GM12872 (cell line): Measurements from ENCODE around the gene F2RL2.

Source experiments
- TF ChIP-seq, protein P1 (sequence below): IDR thresholded peaks from 3 replicates; pipeline ENCODE4 v1.5.1; 2011; ENCODE audit warnings: low read depth, mild to moderate bottlenecking, low read length, moderate library complexity; ENCODE audit not compliant: insufficient read depth

F2RL2 gene

DNA sequence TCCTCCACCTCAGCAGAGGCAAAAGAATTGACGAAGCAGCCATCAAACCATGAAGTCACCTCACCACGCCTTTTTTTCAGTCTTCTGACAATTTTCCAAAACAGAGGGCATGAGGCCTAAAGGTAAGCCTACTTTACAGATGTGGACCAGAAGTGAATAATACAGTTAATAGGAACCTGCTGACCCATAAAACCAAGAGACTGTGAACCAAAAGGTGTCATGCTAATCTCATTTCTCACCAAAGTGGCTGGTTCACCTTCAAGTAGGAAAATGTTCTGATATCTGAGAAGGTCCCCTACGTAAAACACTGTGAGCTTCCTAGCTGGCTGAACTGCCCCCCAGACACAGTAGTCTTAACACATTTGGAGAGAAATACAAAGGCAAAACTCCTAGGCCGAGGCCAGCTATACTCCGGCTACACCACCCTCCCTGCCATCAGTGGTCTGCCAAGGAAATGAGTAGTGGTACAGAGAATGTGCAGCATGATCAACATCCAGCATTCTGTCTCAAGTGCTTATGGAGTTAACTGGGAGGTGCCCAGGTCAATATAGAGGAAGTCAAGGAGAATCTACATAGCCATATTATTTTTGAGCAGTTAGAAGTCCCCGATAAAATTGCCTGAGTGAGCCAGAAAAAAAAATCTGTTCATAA, 19.3 kb upstream of the F2RL2 start:
- TF ChIP-seq, protein P1, sequence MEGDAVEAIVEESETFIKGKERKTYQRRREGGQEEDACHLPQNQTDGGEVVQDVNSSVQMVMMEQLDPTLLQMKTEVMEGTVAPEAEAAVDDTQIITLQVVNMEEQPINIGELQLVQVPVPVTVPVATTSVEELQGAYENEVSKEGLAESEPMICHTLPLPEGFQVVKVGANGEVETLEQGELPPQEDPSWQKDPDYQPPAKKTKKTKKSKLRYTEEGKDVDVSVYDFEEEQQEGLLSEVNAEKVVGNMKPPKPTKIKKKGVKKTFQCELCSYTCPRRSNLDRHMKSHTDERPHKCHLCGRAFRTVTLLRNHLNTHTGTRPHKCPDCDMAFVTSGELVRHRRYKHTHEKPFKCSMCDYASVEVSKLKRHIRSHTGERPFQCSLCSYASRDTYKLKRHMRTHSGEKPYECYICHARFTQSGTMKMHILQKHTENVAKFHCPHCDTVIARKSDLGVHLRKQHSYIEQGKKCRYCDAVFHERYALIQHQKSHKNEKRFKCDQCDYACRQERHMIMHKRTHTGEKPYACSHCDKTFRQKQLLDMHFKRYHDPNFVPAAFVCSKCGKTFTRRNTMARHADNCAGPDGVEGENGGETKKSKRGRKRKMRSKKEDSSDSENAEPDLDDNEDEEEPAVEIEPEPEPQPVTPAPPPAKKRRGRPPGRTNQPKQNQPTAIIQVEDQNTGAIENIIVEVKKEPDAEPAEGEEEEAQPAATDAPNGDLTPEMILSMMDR = no peak

DNA sequence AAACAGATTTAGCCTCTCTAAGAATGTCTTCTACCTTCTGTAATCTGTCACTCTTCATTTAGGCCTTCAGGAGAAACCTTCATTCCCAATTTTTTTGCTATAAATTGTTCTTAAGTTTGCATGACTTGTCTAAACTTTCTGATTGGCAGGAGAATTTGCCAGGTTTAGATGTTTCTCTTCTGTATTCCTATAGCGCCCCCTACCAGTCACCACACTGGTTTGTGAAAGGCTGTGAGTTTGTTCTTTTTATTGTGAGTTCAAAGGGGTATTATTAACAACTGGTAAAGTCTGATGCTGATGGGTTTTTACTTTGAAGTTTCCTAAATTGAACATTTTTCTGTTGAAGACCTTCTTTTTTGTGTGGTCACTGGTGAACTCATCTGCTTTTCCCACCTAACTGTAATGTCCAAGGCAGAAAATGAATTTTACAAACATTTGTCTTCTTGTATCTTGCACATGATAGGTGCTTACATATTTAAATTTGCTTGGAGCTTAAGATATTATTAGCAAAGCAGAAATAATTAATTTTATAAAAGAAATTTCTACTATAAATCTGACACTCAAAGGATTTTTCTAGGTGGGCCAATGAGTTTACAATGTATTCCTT, 18.4 kb upstream of the F2RL2 start:
- TF ChIP-seq, protein P1 = peak; percentile 72

DNA sequence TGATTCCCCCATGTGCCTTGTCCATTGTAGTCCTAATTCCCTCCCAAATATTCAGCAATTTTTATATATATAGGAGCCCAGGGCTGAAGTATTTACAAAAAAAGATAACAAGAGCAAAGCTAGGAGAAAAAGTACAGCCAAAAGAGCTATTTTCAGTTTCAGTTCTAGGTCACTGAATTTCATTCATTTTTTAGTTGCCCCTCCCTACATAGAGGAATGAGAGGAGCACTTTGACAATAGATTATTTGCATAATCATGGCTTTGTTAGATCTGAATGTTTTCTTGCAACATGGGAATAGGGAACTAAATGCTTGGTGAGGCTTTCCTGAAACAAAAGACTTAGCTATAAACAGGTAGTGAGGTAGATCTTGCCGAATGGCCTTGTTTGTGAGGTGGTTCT, 15.3 kb upstream of the F2RL2 start:
- TF ChIP-seq, protein P1 = no peak

DNA sequence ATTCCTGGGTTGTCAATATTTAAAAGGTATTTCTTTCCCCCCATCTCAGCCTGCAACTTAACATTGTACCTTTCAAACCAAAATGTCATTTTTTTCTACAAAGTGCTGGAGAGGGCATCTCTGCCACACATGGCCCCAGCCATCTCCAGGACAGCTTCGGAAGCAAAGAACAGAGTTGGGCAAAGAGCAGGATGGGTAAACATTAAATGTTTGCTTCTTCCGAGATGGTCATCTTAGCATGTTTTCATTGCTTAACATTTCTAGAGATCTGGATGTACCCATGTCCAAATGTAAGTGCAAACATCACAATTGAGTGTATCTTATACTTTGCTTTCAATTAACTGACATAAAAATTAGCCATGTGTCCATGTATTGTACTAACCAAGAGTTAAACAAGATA, 14.3 kb upstream of the F2RL2 start:
- TF ChIP-seq, protein P1 = no peak

DNA sequence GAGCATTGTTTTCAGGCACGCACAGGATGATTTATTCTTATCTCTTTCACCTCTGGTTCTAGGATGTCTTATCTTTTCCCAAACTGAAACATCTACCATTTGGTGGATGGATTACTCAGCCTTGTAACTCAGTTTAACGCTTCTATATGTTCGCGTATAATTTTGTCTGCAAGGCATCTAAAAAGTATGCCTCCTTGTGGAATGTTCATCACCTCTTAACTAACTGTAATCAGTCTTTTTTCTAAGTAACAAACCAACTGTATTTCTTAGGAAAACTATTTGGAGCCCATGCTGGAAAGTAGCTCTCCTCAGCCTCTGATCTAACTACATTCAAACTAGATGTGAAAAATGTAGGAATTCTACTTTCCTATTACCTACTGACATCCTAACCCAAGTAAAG, 11.5 kb upstream of the F2RL2 start:
- TF ChIP-seq, protein P1 = no peak

DNA sequence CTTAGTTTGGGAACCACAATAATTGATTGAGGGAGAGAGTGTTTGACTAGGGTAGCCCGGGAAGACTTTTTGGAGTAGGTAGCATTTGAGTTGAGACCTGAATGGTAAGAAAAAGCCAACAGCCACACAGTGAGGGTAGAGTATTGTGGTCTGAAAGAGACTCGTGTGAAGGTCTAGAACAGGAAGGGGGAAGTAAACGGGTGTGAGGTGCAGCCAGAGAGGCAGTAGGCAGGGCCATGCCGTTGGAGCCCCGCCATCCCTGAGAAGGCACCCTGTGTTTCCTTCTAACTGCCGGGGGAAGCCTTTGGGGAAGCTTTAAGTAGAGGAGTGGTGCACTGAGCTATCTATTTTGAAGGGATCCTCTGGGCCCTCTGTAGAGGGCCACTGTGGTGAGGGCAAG, 3.5 kb upstream of the F2RL2 start:
- TF ChIP-seq, protein P1 = no peak

DNA sequence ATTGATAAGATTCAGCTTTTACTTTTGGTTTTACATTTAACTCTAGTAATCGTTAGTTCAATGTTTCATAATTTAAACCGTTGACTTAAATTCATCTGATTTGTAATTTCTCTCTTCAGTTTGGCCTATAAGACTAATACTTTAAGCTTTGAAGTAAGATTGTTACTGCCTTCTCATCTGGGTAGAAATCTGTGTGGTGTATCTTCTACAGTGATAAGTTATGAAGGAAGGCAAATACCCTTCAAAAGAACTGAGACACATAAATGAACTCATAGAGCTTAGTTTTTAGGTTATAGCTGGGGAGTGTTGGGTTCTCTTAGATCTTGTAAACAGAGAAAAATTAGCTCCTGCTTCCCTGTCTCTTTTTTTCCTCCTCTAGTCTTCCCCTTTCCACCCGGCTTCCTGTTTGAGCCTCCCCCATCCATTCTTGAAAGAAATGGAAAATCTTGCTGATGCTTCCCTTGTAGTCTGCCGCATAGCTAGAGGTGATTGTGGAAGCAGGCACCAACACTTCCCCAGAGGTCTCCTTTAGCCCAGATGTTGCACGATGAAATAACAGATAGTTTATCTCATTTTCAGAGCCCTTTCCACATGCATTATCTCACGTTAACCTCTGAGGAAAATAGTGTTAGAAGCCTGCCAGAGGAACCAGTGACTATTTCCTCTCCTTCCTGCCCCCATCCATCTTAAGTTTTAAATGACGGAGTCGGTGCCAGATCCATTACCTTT, 2.0 kb upstream of the F2RL2 start:
- TF ChIP-seq, protein P1 = no peak
